ENCODE measurements around the gene NTNG2.

Gene NTNG2

DNA sequence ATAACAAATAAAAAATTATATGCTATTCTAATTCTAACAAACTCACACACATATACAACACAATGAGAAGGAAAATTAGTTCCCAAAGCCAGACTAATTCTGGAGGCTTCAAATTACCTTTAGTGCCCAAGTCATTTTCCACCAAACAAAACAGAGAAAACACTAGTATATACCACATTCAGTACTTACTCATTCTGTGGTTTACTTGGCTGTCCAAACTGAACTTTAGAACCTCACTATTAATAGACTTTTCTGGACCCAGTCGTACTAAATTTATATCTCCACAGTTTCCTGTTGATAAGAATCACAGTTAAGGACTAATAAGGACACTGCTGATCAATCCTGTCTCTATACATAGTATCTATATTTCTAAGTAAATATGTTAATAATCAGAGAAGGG, 126.5 kb downstream of the NTNG2 start:
- ChIA-PET POLR2A (interaction anchor here (1.0 kb wide), 1 partner anchor 16 kb away, joined by 3 read pairs; no protein-coding TSS in a partner anchor), CTCF (interaction anchor here (0.6 to 2.9 kb wide), 2 partner anchors 19 to 25 kb away, joined by 4 to 13 read pairs; no protein-coding TSS in a partner anchor)
- TF ChIP-seq ZNF214 (tag by site-specific recombination; IDR thresholded peaks at IDR 0.05; ENCODE audit: borderline replicate concordance) (no peak), ZNF2 (tag by site-specific recombination; IDR thresholded peaks at IDR 0.05) (no peak), ZNF677 (tag by site-specific recombination; IDR thresholded peaks at IDR 0.05) (no peak), ZNF585B (tag by site-specific recombination; IDR thresholded peaks at IDR 0.05) (no peak), ZNF132 (tag by site-specific recombination; IDR thresholded peaks at IDR 0.05; ENCODE audit: borderline replicate concordance) (no peak), REPIN1 (tag by site-specific recombination; IDR thresholded peaks at IDR 0.05; ENCODE audit: low read depth) (no peak), ZNF155 (tag by site-specific recombination; IDR thresholded peaks at IDR 0.05) (no peak), ZNF302 (tag by site-specific recombination; IDR thresholded peaks at IDR 0.05; ENCODE audit: low read depth) (no peak), ZFP3 (tag by site-specific recombination; IDR thresholded peaks at IDR 0.05; ENCODE audit: low read depth) (no peak), ZNF600 (tag by site-specific recombination; IDR thresholded peaks at IDR 0.05) (no peak), ZNF311 (tag by site-specific recombination; IDR thresholded peaks at IDR 0.05; ENCODE audit: borderline replicate concordance) (no peak), ZNF324 (tag by site-specific recombination; IDR thresholded peaks at IDR 0.05) (no peak)
- TF ChIP-seq, protein P1, sequence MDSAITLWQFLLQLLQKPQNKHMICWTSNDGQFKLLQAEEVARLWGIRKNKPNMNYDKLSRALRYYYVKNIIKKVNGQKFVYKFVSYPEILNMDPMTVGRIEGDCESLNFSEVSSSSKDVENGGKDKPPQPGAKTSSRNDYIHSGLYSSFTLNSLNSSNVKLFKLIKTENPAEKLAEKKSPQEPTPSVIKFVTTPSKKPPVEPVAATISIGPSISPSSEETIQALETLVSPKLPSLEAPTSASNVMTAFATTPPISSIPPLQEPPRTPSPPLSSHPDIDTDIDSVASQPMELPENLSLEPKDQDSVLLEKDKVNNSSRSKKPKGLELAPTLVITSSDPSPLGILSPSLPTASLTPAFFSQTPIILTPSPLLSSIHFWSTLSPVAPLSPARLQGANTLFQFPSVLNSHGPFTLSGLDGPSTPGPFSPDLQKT (IDR thresholded peaks at IDR 0.05; ENCODE audit: borderline replicate concordance, low read depth, low read length), result no peak
- TF ChIP-seq, protein P2, sequence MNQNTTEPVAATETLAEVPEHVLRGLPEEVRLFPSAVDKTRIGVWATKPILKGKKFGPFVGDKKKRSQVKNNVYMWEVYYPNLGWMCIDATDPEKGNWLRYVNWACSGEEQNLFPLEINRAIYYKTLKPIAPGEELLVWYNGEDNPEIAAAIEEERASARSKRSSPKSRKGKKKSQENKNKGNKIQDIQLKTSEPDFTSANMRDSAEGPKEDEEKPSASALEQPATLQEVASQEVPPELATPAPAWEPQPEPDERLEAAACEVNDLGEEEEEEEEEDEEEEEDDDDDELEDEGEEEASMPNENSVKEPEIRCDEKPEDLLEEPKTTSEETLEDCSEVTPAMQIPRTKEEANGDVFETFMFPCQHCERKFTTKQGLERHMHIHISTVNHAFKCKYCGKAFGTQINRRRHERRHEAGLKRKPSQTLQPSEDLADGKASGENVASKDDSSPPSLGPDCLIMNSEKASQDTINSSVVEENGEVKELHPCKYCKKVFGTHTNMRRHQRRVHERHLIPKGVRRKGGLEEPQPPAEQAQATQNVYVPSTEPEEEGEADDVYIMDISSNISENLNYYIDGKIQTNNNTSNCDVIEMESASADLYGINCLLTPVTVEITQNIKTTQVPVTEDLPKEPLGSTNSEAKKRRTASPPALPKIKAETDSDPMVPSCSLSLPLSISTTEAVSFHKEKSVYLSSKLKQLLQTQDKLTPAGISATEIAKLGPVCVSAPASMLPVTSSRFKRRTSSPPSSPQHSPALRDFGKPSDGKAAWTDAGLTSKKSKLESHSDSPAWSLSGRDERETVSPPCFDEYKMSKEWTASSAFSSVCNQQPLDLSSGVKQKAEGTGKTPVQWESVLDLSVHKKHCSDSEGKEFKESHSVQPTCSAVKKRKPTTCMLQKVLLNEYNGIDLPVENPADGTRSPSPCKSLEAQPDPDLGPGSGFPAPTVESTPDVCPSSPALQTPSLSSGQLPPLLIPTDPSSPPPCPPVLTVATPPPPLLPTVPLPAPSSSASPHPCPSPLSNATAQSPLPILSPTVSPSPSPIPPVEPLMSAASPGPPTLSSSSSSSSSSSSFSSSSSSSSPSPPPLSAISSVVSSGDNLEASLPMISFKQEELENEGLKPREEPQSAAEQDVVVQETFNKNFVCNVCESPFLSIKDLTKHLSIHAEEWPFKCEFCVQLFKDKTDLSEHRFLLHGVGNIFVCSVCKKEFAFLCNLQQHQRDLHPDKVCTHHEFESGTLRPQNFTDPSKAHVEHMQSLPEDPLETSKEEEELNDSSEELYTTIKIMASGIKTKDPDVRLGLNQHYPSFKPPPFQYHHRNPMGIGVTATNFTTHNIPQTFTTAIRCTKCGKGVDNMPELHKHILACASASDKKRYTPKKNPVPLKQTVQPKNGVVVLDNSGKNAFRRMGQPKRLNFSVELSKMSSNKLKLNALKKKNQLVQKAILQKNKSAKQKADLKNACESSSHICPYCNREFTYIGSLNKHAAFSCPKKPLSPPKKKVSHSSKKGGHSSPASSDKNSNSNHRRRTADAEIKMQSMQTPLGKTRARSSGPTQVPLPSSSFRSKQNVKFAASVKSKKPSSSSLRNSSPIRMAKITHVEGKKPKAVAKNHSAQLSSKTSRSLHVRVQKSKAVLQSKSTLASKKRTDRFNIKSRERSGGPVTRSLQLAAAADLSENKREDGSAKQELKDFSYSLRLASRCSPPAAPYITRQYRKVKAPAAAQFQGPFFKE (tag by site-specific recombination; IDR thresholded peaks at IDR 0.05; ENCODE audit: borderline replicate concordance), result no peak
- TF ChIP-seq, protein P3, sequence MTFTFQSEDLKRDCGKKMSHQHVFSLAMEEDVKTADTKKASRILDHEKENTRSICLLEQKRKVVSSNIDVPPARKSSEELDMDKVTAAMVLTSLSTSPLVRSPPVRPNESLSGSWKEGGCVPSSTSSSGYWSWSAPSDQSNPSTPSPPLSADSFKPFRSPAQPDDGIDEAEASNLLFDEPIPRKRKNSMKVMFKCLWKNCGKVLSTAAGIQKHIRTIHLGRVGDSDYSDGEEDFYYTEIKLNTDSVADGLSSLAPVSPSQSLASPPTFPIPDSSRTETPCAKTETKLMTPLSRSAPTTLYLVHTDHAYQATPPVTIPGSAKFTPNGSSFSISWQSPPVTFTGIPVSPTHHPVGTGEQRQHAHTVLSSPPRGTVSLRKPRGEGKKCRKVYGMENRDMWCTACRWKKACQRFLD (tag by site-specific recombination; IDR thresholded peaks at IDR 0.05), result no peak
- TF ChIP-seq, protein P4, sequence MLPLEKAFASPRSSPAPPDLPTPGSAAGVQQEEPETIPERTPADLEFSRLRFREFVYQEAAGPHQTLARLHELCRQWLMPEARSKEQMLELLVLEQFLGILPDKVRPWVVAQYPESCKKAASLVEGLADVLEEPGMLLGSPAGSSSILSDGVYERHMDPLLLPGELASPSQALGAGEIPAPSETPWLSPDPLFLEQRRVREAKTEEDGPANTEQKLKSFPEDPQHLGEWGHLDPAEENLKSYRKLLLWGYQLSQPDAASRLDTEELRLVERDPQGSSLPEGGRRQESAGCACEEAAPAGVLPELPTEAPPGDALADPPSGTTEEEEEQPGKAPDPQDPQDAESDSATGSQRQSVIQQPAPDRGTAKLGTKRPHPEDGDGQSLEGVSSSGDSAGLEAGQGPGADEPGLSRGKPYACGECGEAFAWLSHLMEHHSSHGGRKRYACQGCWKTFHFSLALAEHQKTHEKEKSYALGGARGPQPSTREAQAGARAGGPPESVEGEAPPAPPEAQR (tag by site-specific recombination; IDR thresholded peaks at IDR 0.05), result no peak
- TF ChIP-seq, protein P5, sequence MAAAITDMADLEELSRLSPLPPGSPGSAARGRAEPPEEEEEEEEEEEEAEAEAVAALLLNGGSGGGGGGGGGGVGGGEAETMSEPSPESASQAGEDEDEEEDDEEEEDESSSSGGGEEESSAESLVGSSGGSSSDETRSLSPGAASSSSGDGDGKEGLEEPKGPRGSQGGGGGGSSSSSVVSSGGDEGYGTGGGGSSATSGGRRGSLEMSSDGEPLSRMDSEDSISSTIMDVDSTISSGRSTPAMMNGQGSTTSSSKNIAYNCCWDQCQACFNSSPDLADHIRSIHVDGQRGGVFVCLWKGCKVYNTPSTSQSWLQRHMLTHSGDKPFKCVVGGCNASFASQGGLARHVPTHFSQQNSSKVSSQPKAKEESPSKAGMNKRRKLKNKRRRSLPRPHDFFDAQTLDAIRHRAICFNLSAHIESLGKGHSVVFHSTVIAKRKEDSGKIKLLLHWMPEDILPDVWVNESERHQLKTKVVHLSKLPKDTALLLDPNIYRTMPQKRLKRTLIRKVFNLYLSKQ (tag by site-specific recombination; IDR thresholded peaks at IDR 0.05; ENCODE audit: borderline replicate concordance), result no peak
- TF ChIP-seq, protein P6, sequence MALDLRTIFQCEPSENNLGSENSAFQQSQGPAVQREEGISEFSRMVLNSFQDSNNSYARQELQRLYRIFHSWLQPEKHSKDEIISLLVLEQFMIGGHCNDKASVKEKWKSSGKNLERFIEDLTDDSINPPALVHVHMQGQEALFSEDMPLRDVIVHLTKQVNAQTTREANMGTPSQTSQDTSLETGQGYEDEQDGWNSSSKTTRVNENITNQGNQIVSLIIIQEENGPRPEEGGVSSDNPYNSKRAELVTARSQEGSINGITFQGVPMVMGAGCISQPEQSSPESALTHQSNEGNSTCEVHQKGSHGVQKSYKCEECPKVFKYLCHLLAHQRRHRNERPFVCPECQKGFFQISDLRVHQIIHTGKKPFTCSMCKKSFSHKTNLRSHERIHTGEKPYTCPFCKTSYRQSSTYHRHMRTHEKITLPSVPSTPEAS (tag by site-specific recombination; IDR thresholded peaks at IDR 0.05), result no peak
- TF ChIP-seq, protein P7, sequence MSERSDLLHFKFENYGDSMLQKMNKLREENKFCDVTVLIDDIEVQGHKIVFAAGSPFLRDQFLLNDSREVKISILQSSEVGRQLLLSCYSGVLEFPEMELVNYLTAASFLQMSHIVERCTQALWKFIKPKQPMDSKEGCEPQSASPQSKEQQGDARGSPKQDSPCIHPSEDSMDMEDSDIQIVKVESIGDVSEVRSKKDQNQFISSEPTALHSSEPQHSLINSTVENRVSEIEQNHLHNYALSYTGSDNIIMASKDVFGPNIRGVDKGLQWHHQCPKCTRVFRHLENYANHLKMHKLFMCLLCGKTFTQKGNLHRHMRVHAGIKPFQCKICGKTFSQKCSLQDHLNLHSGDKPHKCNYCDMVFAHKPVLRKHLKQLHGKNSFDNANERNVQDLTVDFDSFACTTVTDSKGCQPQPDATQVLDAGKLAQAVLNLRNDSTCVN (tag by site-specific recombination; optimal IDR thresholded peaks at IDR 0.05), result no peak
- peaks cover 4% of the 10 kb centered on the region; the same call in 1 of the 2 replicates for H3K4me1 ChIP-seq (ENCODE audit: control insufficient read depth, insufficient read depth, low read length)
- H3K27ac ChIP-seq (ENCODE audit: extremely low read depth, low read depth, low read length), result no peak overlapping the region
- peaks cover 45 to 55% of the 10 kb centered on the region in 2 experiments for H3K36me3 ChIP-seq (ENCODE audit: control insufficient read depth in 2 of 2, insufficient read depth in 1 of 2, low read length in 2 of 2)
- H3K9me3 ChIP-seq (ENCODE audit: control insufficient read depth, insufficient read depth, low read depth, low read length), result no peaks in the 10 kb centered on the region
- H3K4me3 ChIP-seq (ENCODE audit: low read depth, low read length), result no peak overlapping the region
